Astrocyte (in vitro differentiated cells and primary cell): ENCODE data around the gene MTCP1. TPM values are rescaled to one million over a fixed set of nuclear protein-coding genes. Genes with fewer than 3 reads are reported as not detected.

Experiments used
- DNase-seq: peaks from one replicate; pipeline ENCODE4 v3.0.0-alpha.2; 2010; ENCODE audit warnings: low read depth
- FAIRE-seq: peaks from 2 replicates; lab custom pipeline; 2011; peaks lifted over from hg19 to GRCh38; lab: Jason Lieb, UNC
- H2AFZ ChIP-seq: 2 replicates; pipeline ENCODE4 v1.6.0; 2012; ENCODE audit warnings: low read depth, low read length, inconsistent platforms
- H3K27ac ChIP-seq: 2 replicates; pipeline ENCODE4 v1.5.1; 2011; ENCODE audit warnings: low read depth, low read length, inconsistent platforms
- H3K27me3 ChIP-seq: 2 replicates; pipeline ENCODE4 v1.6.0; 2011; ENCODE audit warnings: low read length, inconsistent platforms; ENCODE audit not compliant: insufficient read depth
- H3K36me3 ChIP-seq: 2 replicates; pipeline ENCODE4 v1.5.1; 2011; ENCODE audit warnings: low read length, inconsistent platforms; ENCODE audit not compliant: insufficient read depth
- H3K4me1 ChIP-seq: 2 replicates; pipeline ENCODE4 v1.5.1; 2011; ENCODE audit warnings: low read length, inconsistent platforms; ENCODE audit not compliant: insufficient read depth
- H3K4me2 ChIP-seq: 2 replicates; pipeline ENCODE4 v1.6.0; 2012; ENCODE audit warnings: low read length, inconsistent platforms
- H3K4me3 ChIP-seq: 2 replicates; pipeline ENCODE4 v1.5.1; 2011; ENCODE audit warnings: low read depth, mild to moderate bottlenecking, low read length, inconsistent platforms; ENCODE audit not compliant: insufficient read depth
- H3K79me2 ChIP-seq: 2 replicates; pipeline ENCODE4 v1.6.0; 2012; ENCODE audit warnings: mild to moderate bottlenecking, low read length, inconsistent platforms; ENCODE audit not compliant: insufficient read depth
- H3K9ac ChIP-seq: 2 replicates; pipeline ENCODE4 v1.6.0; 2012; ENCODE audit warnings: mild to moderate bottlenecking, low read length, inconsistent platforms
- H3K9me3 ChIP-seq: 2 replicates; pipeline ENCODE4 v1.5.1; 2012; ENCODE audit warnings: low read depth, mild to moderate bottlenecking, low read length, inconsistent platforms; ENCODE audit not compliant: insufficient read depth
- H4K20me1 ChIP-seq: 2 replicates; pipeline ENCODE4 v1.6.0; 2012; ENCODE audit warnings: low read length, inconsistent platforms; ENCODE audit not compliant: insufficient read depth
- H3K27ac Mint-ChIP-seq: one replicate; pipeline ENCODE4 v1.8.0; 2021; ENCODE audit warnings: mild to moderate bottlenecking, mixed read lengths; ENCODE audit not compliant: unreplicated experiment
- H3K27me3 Mint-ChIP-seq: one replicate; pipeline ENCODE4 v1.8.0; 2021; ENCODE audit warnings: low read depth, mixed read lengths; ENCODE audit not compliant: unreplicated experiment
- H3K36me3 Mint-ChIP-seq: one replicate; pipeline ENCODE4 v1.8.0; 2021; ENCODE audit warnings: low read depth, mixed read lengths; ENCODE audit not compliant: unreplicated experiment
- H3K4me1 Mint-ChIP-seq: one replicate; pipeline ENCODE4 v1.8.0; 2021; ENCODE audit warnings: low read depth, mixed read lengths; ENCODE audit not compliant: unreplicated experiment
- H3K4me3 Mint-ChIP-seq: one replicate; pipeline ENCODE4 v1.8.0; 2021; ENCODE audit warnings: mild to moderate bottlenecking, moderate library complexity, mixed read lengths; ENCODE audit not compliant: unreplicated experiment
- H3K9me3 Mint-ChIP-seq: one replicate; pipeline ENCODE4 v1.8.0; 2021; ENCODE audit warnings: mild to moderate bottlenecking, mixed read lengths; ENCODE audit not compliant: unreplicated experiment
- EZH2 ChIP-seq: IDR thresholded peaks from 2 replicates; pipeline ENCODE4 v1.6.1; 2012; ENCODE audit warnings: mild to moderate bottlenecking, low read length, inconsistent platforms; ENCODE audit not compliant: insufficient read depth
- total RNA-seq: library from RNA; stranded (reverse); gene quantifications from 2 replicates; pipeline ENCODE4 v1.2.1, GENCODE V29; 2021
- TF ChIP-seq, protein P1 (sequence below): IDR thresholded peaks from 2 replicates; pipeline ENCODE4 v1.5.1; 2011; ENCODE audit warnings: low read depth, mild to moderate bottlenecking, inconsistent platforms, low read length, moderate library complexity; ENCODE audit not compliant: insufficient read depth

MTCP1 gene
- total RNA-seq, 1 donor from 2014 or later: 8.9 TPM

GRCh38 chrX:155065035-155065734, 5.8 kb downstream of the MTCP1 start:
- Histone ChIP-seq H3K9ac (peak overlapping the region; percentile 30), H2AFZ (no peak overlapping the region), H4K20me1 (no peaks in the 10 kb centered on the region), H3K27me3 (no peaks in the 10 kb centered on the region), H3K9me3 (no peaks in the 10 kb centered on the region), H3K27ac (peak overlapping the region; percentile 12), H3K4me2 (peak overlapping the region; percentile 76), H3K4me1 (peaks cover 20% of the 10 kb centered on the region), H3K4me3 (no peak overlapping the region), H3K36me3 (no peaks in the 10 kb centered on the region), H3K79me2 (peaks cover 36% of the 10 kb centered on the region)
- Mint-ChIP-seq H3K27ac (peak overlapping the region; percentile 42), H3K4me1 (peaks cover 17% of the 10 kb centered on the region), H3K9me3 (no peaks in the 10 kb centered on the region), H3K27me3 (no peaks in the 10 kb centered on the region), H3K36me3 (no peaks in the 10 kb centered on the region), H3K4me3 (no peak overlapping the region)
- peak; percentile 64 for DNase-seq
- no peak for FAIRE-seq
- TF ChIP-seq, protein P1, sequence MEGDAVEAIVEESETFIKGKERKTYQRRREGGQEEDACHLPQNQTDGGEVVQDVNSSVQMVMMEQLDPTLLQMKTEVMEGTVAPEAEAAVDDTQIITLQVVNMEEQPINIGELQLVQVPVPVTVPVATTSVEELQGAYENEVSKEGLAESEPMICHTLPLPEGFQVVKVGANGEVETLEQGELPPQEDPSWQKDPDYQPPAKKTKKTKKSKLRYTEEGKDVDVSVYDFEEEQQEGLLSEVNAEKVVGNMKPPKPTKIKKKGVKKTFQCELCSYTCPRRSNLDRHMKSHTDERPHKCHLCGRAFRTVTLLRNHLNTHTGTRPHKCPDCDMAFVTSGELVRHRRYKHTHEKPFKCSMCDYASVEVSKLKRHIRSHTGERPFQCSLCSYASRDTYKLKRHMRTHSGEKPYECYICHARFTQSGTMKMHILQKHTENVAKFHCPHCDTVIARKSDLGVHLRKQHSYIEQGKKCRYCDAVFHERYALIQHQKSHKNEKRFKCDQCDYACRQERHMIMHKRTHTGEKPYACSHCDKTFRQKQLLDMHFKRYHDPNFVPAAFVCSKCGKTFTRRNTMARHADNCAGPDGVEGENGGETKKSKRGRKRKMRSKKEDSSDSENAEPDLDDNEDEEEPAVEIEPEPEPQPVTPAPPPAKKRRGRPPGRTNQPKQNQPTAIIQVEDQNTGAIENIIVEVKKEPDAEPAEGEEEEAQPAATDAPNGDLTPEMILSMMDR: no peak
- no peak for TF ChIP-seq EZH2

GRCh38 chrX:155061760-155062159, 9.2 kb downstream of the MTCP1 start:
- H3K27me3 ChIP-seq: no peaks in the 10 kb centered on the region
- TF ChIP-seq, protein P1: no peak
- TF ChIP-seq EZH2: no peak
- H3K36me3 ChIP-seq: no peaks in the 10 kb centered on the region
- Mint-ChIP-seq H3K4me1 (peaks cover 10% of the 10 kb centered on the region), H3K4me3 (no peak overlapping the region), H3K36me3 (peaks cover 3% of the 10 kb centered on the region), H3K27ac (no peak overlapping the region), H3K9me3 (no peaks in the 10 kb centered on the region), H3K27me3 (no peaks in the 10 kb centered on the region)
- H3K9me3 ChIP-seq: no peaks in the 10 kb centered on the region
- no peak for DNase-seq
- H4K20me1 ChIP-seq: no peaks in the 10 kb centered on the region
- peaks cover 10% of the 10 kb centered on the region for H3K79me2 ChIP-seq
- H3K4me3 ChIP-seq: no peak overlapping the region
- FAIRE-seq: peak; percentile 92
- no peak overlapping the region for H3K4me2 ChIP-seq
- H3K9ac ChIP-seq: no peak overlapping the region
- no peak overlapping the region for H3K27ac ChIP-seq
- peaks cover 7% of the 10 kb centered on the region for H3K4me1 ChIP-seq
- no peak overlapping the region for H2AFZ ChIP-seq
